Embryonic facial prominence (tissue), 1 donor: ENCODE data around the gene GOSR1.
"Not testable (repeated sequence)": the region's sequence is repeated elsewhere in the genome, so short reads cannot be mapped to it uniquely, and the experiment has no call there.

Experiments used
- DNase-seq: peaks from one replicate; pipeline ENCODE4 v3.0.0-alpha.2; 2016; ENCODE audit errors: extremely low spot score

The GOSR1 gene

DNA sequence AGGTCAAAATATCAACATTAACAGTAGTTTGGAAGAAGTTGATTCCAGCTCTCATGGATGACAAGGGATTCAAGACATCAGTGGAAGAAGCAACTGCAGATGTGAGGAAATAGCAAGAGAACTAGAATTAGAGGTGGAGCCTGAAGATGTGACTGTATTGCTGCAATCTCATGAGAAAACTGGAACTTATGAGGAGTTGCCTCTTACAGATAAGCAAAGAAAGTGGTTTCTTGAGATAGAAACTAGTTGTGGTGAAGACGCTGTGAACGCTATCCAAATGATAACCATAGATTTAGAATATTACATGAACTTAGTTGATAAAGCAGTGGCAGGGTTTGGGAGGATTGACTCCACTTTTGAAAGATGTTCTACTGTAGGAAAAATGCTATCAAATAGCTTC lies 67.8 kb downstream of the GOSR1 start:
- DNase-seq: no peak

DNA sequence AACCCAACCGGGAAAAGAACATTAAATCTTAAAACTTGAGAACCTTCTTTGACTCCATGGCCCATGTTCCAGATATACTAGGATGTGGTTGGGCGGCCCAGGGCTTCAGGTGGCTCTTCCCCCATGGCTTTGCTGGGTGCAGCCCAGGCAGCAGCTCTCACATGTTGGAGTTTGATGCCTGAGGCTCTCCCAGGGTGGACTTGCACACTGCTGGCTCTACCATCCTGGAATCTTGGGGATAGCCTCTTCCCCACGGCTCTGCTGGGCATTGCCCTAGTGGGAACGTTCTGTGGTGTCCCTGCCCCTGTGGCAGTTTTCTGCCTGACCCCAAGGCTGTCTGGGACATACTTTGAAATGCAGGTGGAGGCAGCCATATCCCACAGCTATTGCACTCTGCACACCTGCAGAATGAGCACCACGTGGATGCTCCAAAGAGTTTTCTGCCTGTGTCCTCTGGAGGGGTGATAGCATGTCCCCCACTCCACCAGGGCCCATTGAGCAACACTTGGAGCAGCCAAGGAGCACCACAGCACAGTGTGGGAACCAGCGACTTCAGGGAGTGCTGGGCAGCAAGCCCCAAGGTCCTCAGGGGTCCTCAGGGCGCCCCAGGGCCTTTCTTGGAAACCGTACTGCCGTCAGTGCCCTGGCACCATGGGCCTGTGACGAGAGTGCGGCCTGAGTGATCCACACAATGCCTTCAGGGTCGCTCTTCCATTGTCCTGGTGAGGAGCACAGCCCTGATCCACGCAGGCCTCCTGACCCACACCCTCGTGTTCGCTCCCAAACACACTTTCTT lies 70.8 kb downstream of the GOSR1 start:
- no peak for DNase-seq

DNA sequence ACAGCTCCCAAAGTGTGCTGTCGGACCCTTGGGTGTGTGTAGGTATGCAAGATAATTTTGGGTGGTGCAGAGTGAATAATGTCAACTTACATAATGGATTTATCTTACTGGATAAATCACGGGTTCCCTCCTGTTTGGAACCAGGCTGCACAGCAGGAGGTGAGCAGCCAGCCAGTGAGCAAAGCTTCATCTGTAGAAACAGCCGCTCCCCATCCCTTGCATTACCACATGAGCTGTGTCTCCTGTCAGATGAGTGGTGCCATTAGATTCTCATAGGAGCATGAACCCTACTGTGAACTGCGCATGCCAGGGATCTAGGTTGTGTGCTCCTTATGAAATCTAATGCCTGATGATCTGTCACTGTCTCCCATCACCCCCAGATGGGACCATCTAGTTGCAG lies 72.0 kb downstream of the GOSR1 start:
- DNase-seq: not testable (repeated sequence)

DNA sequence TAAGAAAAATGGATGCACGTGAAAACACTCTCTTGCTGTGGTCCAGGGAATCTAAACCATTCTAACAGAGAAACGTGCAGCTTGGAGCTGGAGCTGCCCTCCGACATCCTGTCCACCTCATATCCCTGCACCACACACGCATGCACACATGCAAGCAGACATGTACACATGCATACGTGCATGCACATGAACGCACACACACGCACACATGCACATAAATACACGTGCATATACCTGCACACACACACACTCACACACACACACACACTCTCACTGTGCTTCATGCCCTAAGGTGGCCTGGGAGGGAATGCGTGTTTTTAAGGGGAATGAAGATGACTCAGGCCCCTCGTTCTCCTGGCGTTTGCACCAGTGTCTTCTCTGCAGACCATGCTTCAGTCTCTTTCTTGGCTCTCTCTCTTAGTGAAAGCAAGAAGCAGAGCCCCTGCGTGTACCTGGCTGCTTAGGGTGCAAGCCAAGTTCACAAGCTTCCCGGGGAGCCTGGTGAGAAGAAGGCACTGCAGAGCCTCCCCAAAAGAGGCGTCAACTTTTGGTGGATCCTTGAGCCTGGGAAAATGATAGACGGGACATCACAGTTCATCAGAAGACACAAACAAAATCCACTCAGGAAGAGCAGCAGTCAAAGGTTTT lies 72.8 kb downstream of the GOSR1 start:
- DNase-seq: no peak

DNA sequence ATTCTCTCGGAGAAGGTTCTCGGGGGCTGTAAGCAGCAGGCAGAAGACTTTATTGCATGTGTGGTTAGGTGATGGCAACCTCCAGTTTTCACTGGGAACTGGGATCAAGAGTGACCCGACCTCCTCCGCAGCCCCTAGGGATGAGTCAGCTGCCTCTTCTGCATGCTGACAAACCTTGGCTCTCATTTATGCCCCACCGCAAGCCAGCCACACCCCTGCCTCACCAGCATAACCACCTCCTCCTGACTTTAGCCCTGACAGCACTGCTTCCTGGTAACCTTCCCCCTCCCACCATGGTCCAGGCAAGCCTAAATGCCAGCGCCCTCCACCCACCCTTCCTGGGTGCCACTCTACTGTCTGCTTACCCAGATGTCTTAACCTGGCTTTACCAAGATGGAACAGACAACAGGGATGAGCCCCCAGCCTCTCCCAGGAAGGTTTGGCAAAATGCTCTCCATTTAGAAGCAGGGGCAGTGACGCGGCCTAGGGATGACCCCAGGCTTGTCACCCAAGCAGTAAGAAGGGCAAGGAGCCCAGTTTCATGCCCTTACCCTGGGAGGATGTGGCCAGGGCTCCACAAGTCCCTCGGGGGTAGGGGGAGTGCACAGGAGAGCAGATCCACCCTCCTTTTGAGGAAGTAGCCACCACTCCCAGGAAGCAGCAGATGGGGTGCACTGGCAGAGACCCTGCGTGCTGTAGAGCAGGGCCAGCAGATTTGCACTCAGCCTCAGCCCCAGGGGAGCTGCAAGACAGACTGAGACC lies 73.5 kb downstream of the GOSR1 start:
- no peak for DNase-seq

DNA sequence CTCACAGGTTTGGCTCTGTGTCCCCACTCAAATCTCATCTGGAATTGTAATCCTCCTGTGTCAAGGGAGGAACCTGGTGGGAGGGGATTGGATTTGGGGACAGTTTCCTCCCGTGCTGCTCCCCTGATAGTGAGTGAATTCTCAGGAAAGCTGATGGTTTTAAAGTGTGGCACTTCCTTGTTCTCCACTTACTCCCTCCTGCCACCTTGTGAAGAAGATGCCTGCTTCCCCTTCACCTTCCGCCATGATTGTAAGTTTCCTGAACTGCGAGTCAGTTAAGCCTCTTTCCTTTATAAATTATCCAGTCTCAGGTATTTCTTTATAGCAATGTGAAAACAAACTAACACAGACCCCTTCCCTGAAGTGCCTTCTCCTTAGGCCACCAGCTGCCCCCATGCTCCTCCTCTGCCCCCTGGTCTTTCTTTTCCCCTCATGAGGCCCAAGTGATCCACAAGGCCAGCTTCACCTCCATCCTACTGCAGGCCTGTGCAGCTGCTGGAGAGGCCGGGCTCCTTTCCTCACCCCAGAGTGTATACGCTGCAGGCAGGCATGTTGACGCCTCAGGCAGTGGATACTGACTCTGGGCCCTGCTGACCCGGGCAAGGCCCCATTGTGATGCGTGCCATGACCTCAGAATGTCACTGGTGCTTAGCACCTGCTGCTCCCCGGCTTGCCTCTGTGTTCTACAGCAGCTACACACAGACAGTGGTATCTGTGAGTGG lies 74.2 kb downstream of the GOSR1 start:
- not testable (repeated sequence) for DNase-seq

DNA sequence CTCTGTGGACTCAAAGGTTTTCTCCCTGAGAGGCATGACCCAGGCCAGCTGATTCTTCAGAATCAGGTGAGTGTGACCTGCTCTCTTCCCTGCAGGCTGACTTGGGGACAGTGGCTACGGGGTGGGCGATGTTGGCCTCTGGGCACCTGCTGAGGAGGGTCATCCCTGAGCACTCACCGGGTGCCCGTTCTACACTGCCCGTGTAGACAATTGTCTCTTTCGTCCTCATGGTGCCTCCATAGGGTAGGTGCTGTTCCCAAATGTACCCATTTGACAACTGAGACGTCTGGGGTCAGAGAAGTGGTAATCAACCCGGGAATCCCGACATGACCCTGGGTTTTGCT lies 74.8 kb downstream of the GOSR1 start:
- no peak for DNase-seq

DNA sequence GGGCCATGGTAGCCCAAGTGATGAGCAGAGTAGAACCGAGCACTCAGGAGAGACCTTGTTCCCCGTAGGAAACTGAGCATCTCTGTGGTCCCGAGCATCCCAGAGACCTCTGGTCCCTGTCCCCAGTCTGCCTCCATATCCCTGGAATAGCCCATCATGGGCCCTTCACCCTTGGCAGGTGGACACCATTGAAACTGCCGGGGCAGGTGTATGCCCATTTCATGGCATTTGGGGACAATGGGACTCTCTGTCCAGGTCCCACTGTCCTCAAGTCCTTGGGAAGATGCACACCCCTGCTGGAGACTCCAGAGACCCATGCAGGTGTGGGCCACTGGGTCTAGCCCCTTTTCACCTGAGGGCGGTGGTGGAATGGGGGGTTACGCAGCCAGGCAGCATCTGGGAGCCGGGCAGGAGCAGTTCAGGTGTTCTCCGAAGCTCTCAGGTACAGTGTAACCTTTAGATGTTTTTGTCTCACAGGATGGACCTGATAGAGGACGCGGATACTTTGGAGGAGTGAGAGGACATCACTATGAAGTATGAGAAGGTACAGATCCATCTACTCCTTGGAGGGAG lies 75.9 kb downstream of the GOSR1 start:
- no peak for DNase-seq

DNA sequence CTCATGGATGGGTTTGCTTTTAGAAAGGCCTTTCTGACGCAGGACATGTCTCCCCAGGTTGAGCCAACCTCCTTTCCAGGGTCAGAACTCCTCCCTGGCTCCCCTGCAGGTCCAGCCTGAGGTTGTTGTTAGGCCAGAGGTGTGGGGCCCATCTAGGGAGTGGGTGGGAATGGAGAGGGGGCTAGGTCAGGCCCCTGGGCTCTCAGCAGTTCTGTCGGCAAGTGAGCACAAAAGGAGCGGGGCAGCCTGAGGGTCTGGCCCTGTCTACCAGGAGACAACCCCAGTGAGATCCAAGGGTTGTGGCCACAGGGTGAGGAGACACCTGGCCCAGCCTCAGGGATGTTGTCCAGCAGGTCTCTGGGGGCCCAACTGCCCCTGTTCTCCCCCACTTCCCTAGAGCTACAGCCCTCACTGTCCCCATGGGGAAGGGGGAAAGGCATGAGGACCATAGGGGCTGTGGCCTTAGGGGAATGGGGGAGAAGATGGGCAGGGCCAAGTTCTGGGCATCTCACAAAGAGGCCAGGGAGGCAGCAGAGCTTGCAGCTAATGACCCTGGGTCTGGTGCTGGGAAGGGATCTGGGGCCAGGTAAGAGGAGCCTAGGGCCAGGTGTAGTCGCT lies 76.7 kb downstream of the GOSR1 start:
- not testable (repeated sequence) for DNase-seq

DNA sequence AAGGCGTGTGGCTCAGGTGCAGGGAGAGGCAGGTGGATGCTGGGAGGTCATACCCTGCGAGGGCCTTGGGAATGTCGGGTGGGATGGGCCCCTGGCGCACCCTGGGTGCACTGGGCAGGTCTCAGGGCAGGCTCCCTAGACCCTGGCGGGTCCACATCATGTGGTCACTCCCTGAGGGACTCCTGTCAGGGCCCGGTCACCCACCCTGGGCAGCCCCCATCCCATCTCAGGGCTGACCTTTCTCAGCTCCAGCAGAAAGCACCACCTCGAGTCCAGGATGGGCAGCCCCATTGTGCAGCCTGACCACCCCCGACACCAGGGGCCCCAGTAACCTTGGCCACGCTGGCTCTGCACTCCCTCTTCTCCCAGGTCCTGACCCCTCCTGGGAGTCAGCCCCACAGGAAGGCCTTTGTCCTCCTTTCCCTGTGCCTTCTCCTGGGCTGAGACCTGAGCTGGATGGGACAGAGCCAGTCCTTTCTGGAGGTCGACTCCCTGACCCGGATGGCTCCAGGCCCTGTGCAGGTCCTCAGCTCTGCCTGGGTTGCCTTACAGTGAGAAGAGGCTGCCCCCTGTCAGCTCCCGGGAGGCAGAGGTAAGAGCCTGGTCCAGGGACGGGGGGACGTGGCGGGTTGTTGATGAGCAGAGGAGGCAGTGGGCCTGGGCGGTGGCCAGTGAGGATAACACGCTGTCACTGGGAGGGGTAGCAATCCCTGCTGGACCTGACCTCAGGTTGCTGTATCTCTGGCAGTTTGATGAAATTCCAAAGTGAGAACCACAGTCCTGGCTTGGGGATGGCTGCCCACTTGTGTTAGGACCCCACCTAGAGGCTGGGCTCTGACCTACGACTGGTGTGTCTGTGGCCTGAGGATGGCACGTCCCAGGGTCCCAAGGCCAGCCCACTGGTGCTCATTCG lies 77.9 kb downstream of the GOSR1 start:
- no peak for DNase-seq

DNA sequence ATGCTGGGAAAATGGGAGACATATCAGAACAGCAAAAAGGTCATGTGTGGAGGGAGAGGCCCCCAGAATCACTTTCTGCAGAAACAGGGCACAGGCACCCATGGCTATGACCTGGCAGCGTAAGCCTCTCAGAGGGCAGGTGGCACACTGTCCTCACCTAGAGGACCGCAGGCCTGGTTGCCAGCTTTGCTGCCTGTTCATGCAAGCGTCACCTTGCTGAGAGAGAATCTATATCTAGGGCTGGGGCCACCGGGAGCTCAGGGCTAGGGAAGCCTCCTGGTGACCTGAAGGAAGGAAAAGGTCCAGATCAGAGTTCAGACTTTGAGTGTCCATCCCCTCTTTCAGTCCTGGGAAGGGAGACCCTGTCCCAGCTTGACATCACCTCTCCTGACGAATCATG lies 78.7 kb downstream of the GOSR1 start:
- DNase-seq: no peak

DNA sequence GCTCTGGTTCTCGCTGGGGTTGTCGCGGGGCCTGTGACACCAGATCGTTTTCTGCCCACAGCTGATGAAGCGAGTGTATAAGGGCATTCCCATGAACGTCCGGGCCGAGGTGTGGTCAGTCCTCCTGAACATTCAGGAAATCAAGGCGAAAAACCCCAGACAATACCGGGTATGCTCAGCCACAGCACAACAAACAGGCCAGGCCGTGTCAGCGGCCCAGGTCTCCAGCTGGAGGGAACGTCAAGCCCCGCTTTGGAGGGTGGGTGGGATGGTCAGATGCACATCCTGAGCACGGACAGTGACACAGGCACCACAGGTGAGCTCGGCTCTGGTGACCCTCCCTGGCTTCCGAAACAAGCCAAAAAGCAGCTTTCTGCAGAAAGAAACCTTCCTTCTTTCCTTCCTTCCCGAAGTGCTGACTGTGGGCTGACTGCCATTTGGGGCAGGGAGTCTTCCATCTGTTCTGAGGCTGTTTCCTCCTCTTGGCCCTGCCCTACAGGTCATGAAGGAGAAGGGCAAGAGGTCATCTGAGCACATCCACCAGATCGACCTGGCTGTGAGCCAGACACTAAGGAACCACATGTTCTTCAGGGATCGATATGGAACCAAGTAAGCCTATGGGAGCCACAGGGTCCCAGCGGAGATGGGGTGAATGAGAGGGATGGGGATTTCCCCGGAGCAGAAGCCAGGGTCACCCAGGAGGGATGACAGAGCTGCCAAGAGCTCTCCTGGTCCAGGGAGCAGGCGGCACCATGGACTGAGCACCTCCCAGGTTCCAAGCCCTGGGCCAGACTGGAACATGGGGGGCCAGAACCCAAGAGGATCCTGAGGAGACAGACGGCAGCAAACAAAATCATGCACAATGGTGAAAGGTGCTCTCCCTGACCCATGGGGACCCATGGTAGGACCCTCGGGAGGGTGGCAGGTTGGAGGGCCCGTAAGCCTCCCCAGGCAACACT lies 79.4 kb downstream of the GOSR1 start:
- no peak for DNase-seq

DNA sequence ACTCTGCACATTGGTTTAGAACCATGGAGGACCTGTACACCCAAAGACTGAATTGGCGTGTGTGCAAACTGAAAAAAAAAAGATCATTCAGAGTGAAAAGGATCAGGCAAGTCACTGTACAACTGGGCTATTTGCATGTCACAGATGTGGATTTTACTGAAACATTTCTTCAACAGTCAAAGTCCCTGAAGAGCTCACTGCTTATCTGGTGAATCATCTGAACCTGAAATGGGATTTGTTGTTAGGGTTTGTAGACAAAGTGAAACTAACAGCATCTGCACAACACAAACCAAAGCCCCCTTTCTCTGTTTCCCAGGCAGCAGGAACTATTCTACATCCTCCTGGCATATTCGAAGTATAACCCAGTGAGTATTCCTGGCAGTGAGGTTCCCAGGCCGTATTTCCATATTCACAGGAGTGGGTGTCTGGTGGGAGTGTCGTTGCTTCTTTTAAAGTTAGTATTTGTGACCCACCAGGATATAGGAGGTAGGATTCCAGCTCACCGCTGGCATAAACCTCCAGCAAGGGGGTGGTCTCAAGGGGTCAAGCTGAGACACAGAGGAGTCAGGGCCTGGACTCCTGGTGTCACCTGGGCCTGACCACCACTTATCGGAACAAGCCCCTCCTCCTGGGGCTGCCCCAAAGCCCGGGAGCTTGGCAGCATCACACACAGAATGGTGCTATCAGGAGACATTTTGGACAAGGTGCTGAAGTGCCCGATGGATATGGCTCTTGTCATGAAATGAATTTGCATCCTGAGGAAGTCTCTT lies 80.9 kb downstream of the GOSR1 start:
- no peak for DNase-seq

DNA sequence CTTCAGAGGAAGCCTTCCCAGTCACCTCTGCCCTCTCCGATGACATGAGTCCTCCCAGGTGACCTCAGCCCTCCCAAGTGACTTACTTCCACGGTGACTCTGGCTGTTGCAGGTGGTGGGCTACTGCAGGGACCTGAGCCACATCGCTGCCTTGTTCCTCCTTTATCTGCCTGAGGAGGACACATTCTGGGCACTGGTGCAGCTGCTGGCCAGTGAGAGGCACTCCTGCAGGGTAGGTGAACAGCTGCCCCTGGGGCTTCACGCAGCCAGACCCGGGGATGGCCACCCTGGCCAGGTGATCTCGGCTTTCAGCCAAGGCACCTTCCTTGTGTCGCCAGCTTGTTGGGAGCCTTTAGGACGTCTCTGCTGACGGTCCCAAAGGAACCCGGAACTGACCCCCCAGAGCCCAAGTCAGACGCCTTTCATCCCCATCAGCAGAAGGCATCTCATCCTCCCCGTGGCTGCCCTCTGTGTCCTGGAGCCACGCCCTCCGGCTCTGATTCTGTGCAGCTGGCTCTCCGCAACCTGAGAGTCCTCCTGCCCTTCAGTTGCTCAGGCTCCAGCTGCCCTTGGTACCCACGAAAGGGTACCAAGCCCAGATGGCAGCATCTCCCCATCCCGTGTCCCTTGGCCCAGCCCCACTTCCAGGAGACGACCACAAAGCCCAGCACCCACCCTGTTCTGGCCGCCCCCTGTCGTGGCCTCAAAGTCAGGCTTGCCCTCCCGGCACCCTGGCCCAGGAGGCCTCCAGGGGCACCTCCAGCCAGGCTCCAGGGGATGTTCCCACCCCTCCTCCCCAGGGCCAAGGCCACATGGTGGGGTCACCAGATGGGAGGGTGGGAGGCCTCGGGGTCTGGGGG lies 81.7 kb downstream of the GOSR1 start:
- no peak for DNase-seq

DNA sequence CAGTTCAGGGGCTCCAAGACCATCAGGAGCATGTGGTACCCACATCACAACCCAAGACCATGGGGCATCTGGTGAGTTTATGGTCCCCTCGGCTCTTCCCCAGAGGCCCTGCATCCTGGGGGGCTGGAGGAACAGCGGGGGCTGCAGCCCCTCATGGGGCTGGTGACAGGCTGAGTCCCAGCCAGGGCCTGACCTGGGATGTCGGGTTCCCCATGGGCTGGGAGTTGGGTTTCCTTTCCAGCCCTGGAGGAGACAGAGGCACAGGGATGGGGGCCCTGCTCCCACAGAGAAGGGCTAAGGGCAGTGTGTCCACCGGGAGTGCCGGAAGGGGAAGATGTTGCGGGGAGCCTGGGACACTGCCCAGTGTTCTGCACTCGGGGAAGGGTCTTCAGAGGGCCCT lies 82.4 kb downstream of the GOSR1 start:
- DNase-seq: no peak

DNA sequence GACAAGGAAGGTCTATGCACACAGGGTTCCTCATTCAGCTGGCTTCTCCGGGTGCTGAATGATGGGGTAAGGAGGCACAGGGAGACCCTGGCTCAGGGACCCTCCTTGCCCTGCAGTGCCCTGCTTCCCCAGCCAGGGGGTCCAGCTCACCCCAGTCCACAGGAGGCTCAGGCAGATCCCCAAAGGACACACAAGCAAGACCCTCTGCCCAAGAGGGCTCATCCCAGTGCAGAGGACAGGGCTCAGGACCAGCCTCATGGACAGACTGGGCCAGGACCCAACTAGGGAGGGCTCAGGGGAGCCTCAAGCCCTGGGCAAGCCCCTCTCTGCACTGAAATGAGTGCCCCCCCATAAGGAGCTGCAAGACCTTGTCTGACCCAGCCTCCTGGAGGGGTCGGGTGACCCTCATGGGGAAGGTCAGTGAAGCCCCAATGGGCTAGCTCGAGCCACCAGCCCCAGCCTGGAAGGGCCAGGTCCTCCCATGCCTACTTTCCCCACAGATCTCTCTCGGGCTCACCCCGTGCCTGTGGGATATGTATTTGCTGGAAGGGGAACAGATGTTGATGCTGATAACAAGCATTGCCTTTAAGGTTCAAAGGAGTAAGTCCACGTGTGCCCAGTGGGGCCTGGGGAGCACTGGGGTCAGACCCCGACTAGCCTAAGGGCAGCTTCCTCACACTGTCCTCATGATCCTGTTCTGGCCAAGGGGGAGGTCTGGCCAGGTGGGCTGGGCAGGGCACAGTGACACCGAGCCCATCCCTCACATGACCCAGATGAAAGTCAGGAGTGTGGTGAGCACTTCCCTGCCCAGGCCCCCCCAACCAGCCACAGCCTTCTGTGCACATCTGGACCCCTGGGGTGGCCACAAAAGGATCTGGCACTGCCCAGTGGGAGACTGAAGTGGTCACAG lies 83.2 kb downstream of the GOSR1 start:
- not testable (repeated sequence) for DNase-seq
